Bone marrow (tissue), 2 donors: ENCODE data around the gene ARF3.

Experiments used
- DNase-seq, 2 donors: peaks; one replicate each; lab custom pipeline; 2025; lab: John Stamatoyannopoulos, UW

The ARF3 gene

GRCh38 chr12:48957141-48958048 lies at the start of gene ARF3:
Gene ARF3 (minus strand): TSS chr12:48957487. CDS start chr12:48941095, 16,392 bp downstream.
- peak; percentile 68 to 82 for DNase-seq

- no peak for DNase-seq
Measured at GRCh38 chr12:49000346-49000745, 43.1 kb upstream of the ARF3 start.

- peak in 1 of 2 donors; percentile 63 for DNase-seq
Measured at GRCh38 chr12:48999371-49000131, 42.3 kb upstream of the ARF3 start, which contains the start of gene DDN. Gene DDN (minus strand): TSS chr12:48999375. CDS start chr12:48999287, 88 bp downstream.

- DNase-seq = no peak
Measured at GRCh38 chr12:48998497-48999353, 41.4 kb upstream of the ARF3 start.

- DNase-seq = no peak
Measured at GRCh38 chr12:48997719-48998496, 40.6 kb upstream of the ARF3 start.

GRCh38 chr12:48996794-48997718 lies 39.8 kb upstream of the ARF3 start:
- DNase-seq = peak; percentile 51 to 57

GRCh38 chr12:48995086-48995879 lies 38.0 kb upstream of the ARF3 start:
- DNase-seq = peak in 1 of 2 donors; percentile 21

- DNase-seq = no peak
Measured at GRCh38 chr12:48994224-48995085, 37.2 kb upstream of the ARF3 start.

- no peak for DNase-seq
Measured at GRCh38 chr12:48993787-48994186, 36.5 kb upstream of the ARF3 start.

- no peak for DNase-seq
Measured at GRCh38 chr12:48991247-48992050, 34.2 kb upstream of the ARF3 start.

- DNase-seq = no peak
Measured at GRCh38 chr12:48990552-48990951, 33.3 kb upstream of the ARF3 start.

GRCh38 chr12:48988030-48988649 lies 30.9 kb upstream of the ARF3 start:
- peak; percentile 27 to 48 for DNase-seq

- DNase-seq = no peak
Measured at GRCh38 chr12:48986720-48987291, 29.5 kb upstream of the ARF3 start.

GRCh38 chr12:48985901-48986300 lies 28.6 kb upstream of the ARF3 start:
- no peak for DNase-seq

GRCh38 chr12:48985475-48985897 lies 28.2 kb upstream of the ARF3 start:
- DNase-seq = no peak

- no peak for DNase-seq
Measured at GRCh38 chr12:48982397-48983080, 25.3 kb upstream of the ARF3 start.
